ENCODE data around the gene PDE7B. TPM values are rescaled to one million over a fixed set of nuclear protein-coding genes. Genes with fewer than 3 reads are reported as not detected.
A peak's percentile ranks its signal among the peaks of the same experiment; 100 is the strongest.

Gene PDE7B
- total RNA-seq, 1 experiment from 2014 or later, result 27.1 TPM

GRCh38 chr6:135883536-135883935 lies 32.0 kb downstream of the PDE7B start:
- no peak for DNase-seq (ENCODE audit: extremely low read depth, low read depth)

- no peak for DNase-seq (ENCODE audit: extremely low read depth, low read depth)
Measured at GRCh38 chr6:135884136-135884535, 32.6 kb downstream of the PDE7B start.

- DNase-seq (ENCODE audit: extremely low read depth, low read depth), result no peak
Measured at GRCh38 chr6:135887069-135887468, 35.6 kb downstream of the PDE7B start.

- no peak for DNase-seq (ENCODE audit: extremely low read depth, low read depth)
Measured at GRCh38 chr6:135888818-135889217, 37.3 kb downstream of the PDE7B start.

GRCh38 chr6:135890876-135891275 lies 39.4 kb downstream of the PDE7B start:
- no peak for DNase-seq (ENCODE audit: extremely low read depth, low read depth)

- DNase-seq (ENCODE audit: extremely low read depth, low read depth), result no peak
Measured at GRCh38 chr6:135891710-135892109, 40.2 kb downstream of the PDE7B start.

GRCh38 chr6:135895231-135895911 lies 43.9 kb downstream of the PDE7B start:
- DNase-seq (ENCODE audit: extremely low read depth, low read depth), result no peak

- no peak for DNase-seq (ENCODE audit: extremely low read depth, low read depth)
Measured at GRCh38 chr6:135897087-135897486, 45.6 kb downstream of the PDE7B start.

GRCh38 chr6:135901774-135902524 lies 50.4 kb downstream of the PDE7B start:
- DNase-seq (ENCODE audit: extremely low read depth, low read depth), result no peak

GRCh38 chr6:135902756-135903331 lies 51.3 kb downstream of the PDE7B start:
- DNase-seq (ENCODE audit: extremely low read depth, low read depth), result no peak

- DNase-seq (ENCODE audit: extremely low read depth, low read depth), result no peak
Measured at GRCh38 chr6:135904666-135905065, 53.2 kb downstream of the PDE7B start.

- no peak for DNase-seq (ENCODE audit: extremely low read depth, low read depth)
Measured at GRCh38 chr6:135905604-135906300, 54.3 kb downstream of the PDE7B start.

- no peak for DNase-seq (ENCODE audit: extremely low read depth, low read depth)
Measured at GRCh38 chr6:135906542-135906941, 55.0 kb downstream of the PDE7B start.

- no peak for DNase-seq (ENCODE audit: extremely low read depth, low read depth)
Measured at GRCh38 chr6:135906972-135907465, 55.5 kb downstream of the PDE7B start.

- peak; percentile 24 for DNase-seq (ENCODE audit: extremely low read depth, low read depth)
Measured at GRCh38 chr6:135909737-135910387, 58.4 kb downstream of the PDE7B start.

GRCh38 chr6:135910790-135911618 lies 59.5 kb downstream of the PDE7B start:
- no peak for DNase-seq (ENCODE audit: extremely low read depth, low read depth)

GRCh38 chr6:135913785-135914184 lies 62.3 kb downstream of the PDE7B start:
- no peak for DNase-seq (ENCODE audit: extremely low read depth, low read depth)

- DNase-seq (ENCODE audit: extremely low read depth, low read depth), result no peak
Measured at GRCh38 chr6:135919026-135919425, 67.5 kb downstream of the PDE7B start.

GRCh38 chr6:135920689-135921088 lies 69.2 kb downstream of the PDE7B start:
- no peak for DNase-seq (ENCODE audit: extremely low read depth, low read depth)

GRCh38 chr6:135921188-135921587 lies 69.7 kb downstream of the PDE7B start:
- DNase-seq (ENCODE audit: extremely low read depth, low read depth), result no peak
